ENCODE measurements around the gene ZNF407. TPM values are rescaled to one million over a fixed set of nuclear protein-coding genes. Genes with fewer than 3 reads are reported as not detected.

ZNF407 gene
- total and polyA plus RNA-seq, 2 of the 13 experiments (the other 11 are each of a cell fraction or from before 2014, with no cell fraction given), result 2.3 to 8.7 TPM

DNA sequence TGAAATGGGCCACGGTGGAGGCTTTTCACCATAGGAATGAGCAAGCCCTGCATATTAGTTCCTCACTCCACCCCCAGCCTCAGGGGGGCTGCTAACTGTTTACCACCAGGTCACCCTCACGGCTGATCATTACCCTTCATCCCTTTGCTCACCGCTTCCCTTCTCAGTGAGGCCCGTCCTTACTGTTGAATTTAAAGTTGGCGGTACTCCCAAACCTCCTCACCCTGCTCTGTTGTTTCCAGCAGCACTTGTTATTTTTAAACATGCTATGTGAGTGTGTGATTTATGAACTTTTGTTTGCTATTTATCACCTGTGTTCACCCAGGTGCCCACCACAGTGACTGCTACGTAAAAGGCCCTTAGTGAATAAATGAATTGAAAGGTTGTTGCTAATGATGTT lies 243.6 kb downstream of the ZNF407 start:
- ATAC-seq (no peak), FAIRE-seq (no peak), DNase-seq (ENCODE audit: low spot score) (no peak)
- H3K79me2 ChIP-seq (ENCODE audit: insufficient read depth, low read length), result no peaks in the 10 kb centered on the region
- intact Hi-C loops (cut with micrococcal nuclease; ENCODE audit: unreplicated experiment), result no loop called here
- TF ChIP-seq AKAP8 (CRISPR knock-in tag; IDR thresholded peaks at IDR 0.05) (no peak), JUND (CRISPR knock-in tag; IDR thresholded peaks at IDR 0.05) (no peak)
- TF ChIP-seq, protein P1, sequence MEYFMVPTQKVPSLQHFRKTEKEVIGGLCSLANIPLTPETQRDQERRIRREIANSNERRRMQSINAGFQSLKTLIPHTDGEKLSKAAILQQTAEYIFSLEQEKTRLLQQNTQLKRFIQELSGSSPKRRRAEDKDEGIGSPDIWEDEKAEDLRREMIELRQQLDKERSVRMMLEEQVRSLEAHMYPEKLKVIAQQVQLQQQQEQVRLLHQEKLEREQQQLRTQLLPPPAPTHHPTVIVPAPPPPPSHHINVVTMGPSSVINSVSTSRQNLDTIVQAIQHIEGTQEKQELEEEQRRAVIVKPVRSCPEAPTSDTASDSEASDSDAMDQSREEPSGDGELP (IDR thresholded peaks at IDR 0.05; ENCODE audit: borderline replicate concordance, low read depth), result no peak
- TF ChIP-seq, protein P2, sequence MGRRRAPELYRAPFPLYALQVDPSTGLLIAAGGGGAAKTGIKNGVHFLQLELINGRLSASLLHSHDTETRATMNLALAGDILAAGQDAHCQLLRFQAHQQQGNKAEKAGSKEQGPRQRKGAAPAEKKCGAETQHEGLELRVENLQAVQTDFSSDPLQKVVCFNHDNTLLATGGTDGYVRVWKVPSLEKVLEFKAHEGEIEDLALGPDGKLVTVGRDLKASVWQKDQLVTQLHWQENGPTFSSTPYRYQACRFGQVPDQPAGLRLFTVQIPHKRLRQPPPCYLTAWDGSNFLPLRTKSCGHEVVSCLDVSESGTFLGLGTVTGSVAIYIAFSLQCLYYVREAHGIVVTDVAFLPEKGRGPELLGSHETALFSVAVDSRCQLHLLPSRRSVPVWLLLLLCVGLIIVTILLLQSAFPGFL (CRISPR knock-in tag; IDR thresholded peaks at IDR 0.05), result no peak
- H3K9ac ChIP-seq (ENCODE audit: insufficient read depth, low read depth, low read length), result no peak overlapping the region
- no TSS peak for BruUV-seq (replicated peaks)
- ChIA-PET POLR2A (no interaction called here), CTCF (ENCODE audit: low intra/inter-chr PET ratio, low total read pairs) (no interaction called here)
- H3K27me3 ChIP-seq (ENCODE audit: control insufficient read depth in 1 of 2, insufficient read depth in 2 of 2, low read length in 2 of 2), result no peaks in the 10 kb centered on the region
- no peaks in the 10 kb centered on the region for H3K36me3 ChIP-seq (replicated peaks in 1 of 2; ENCODE audit: control insufficient read depth in 1 of 2, insufficient read depth in 2 of 2, low read length in 2 of 2)
- H3K4me1 ChIP-seq (ENCODE audit: insufficient read depth, low read length), result peaks cover 29% of the 10 kb centered on the region
- H3K4me3 ChIP-seq (replicated peaks in 1 of 3; ENCODE audit: insufficient read depth in 1 of 3, low read depth in 2 of 3, low read length in 3 of 3), result no peak overlapping the region
- no peaks in the 10 kb centered on the region for H4K20me1 ChIP-seq (ENCODE audit: insufficient read depth, low read length)
- no peak overlapping the region for H3K4me2 ChIP-seq (ENCODE audit: low read depth, low read length)
- 95% methylated on average over 6 of the region's 6 CpGs for WGBS (ENCODE audit: low lambda C conversion rate)
- no peaks in the 10 kb centered on the region for H3K9me3 ChIP-seq (ENCODE audit: low read length)
- in situ Hi-C loops (cut with HindIII; ENCODE audit: extremely low pct_ligation_motif_present, low pct_unique_long_range_greater_than_20kb), result no loop called here
- H2AFZ ChIP-seq (ENCODE audit: low read length), result no peak overlapping the region
- no peak overlapping the region for H3K27ac ChIP-seq (ENCODE audit: extremely low read length, insufficient read depth, low read length)

DNA sequence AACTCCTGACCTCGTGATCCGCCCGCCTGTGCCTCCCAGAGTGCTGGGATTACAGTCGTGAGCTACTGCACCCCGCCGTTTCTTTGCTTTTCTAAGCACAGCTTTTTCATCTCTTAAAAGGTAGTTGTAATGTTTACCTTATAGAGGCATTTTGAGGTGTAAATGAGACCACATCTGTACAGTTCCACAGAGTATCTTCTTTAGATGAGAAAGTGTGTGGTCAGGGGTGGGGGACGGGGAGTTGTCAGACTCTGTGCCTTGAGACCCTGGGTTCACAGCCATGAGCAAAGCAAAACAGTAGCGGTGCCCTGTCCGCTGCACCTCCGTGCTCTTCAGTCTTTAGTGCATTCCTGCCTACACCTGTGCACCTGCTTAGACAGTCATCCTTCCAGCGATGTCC lies 251.6 kb downstream of the ZNF407 start:
- intact Hi-C loops (cut with micrococcal nuclease; ENCODE audit: unreplicated experiment) (no loop called here), in situ Hi-C loops (cut with HindIII; ENCODE audit: extremely low pct_ligation_motif_present, low pct_unique_long_range_greater_than_20kb) (no loop called here)
- Histone ChIP-seq H3K79me2 (ENCODE audit: insufficient read depth, low read length) (no peaks in the 10 kb centered on the region), H3K27me3 (ENCODE audit: control insufficient read depth in 1 of 2, insufficient read depth in 2 of 2, low read length in 2 of 2) (no peaks in the 10 kb centered on the region), H3K9ac (ENCODE audit: insufficient read depth, low read depth, low read length) (no peak overlapping the region), H3K9me3 (ENCODE audit: low read length) (no peaks in the 10 kb centered on the region), H3K36me3 (replicated peaks in 1 of 2; ENCODE audit: control insufficient read depth in 1 of 2, insufficient read depth in 2 of 2, low read length in 2 of 2) (no peaks in the 10 kb centered on the region), H3K27ac (ENCODE audit: extremely low read length, insufficient read depth, low read length) (no peak overlapping the region), H4K20me1 (ENCODE audit: insufficient read depth, low read length) (no peaks in the 10 kb centered on the region), H2AFZ (ENCODE audit: low read length) (no peak overlapping the region), H3K4me2 (ENCODE audit: low read depth, low read length) (no peak overlapping the region), H3K4me1 (ENCODE audit: insufficient read depth, low read length) (no peaks in the 10 kb centered on the region), H3K4me3 (replicated peaks in 1 of 3; ENCODE audit: insufficient read depth in 1 of 3, low read depth in 2 of 3, low read length in 3 of 3) (no peak overlapping the region)
- DNase-seq (ENCODE audit: low spot score) (no peak), ATAC-seq (no peak), FAIRE-seq (no peak)
- POLR2A ChIA-PET, result no interaction called here
- WGBS (ENCODE audit: low lambda C conversion rate), result 98% methylated on average over 11 of the region's 11 CpGs
- BruUV-seq (replicated peaks), result no TSS peak
- CTCF ChIA-PET (ENCODE audit: low intra/inter-chr PET ratio, low total read pairs), result no interaction called here
- TF ChIP-seq FOXK1 (CRISPR knock-in tag; IDR thresholded peaks at IDR 0.05; ENCODE audit: borderline replicate concordance, low read depth) (no peak), ZNF335 (CRISPR knock-in tag; IDR thresholded peaks at IDR 0.05) (no peak), EEA1 (CRISPR knock-in tag; IDR thresholded peaks at IDR 0.05; ENCODE audit: borderline replicate concordance) (no peak), ZNF878 (CRISPR knock-in tag; IDR thresholded peaks at IDR 0.05) (no peak), ZMAT3 (CRISPR knock-in tag; conservative IDR thresholded peaks at IDR 0.05) (no peak), KDM5A (IDR thresholded peaks at IDR 0.05; ENCODE audit: borderline replicate concordance, low read length) (no peak)
- TF ChIP-seq, protein P3, sequence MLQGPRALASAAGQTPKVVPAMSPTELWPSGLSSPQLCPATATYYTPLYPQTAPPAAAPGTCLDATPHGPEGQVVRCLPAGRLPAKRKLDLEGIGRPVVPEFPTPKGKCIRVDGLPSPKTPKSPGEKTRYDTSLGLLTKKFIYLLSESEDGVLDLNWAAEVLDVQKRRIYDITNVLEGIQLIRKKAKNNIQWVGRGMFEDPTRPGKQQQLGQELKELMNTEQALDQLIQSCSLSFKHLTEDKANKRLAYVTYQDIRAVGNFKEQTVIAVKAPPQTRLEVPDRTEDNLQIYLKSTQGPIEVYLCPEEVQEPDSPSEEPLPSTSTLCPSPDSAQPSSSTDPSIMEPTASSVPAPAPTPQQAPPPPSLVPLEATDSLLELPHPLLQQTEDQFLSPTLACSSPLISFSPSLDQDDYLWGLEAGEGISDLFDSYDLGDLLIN (CRISPR knock-in tag; IDR thresholded peaks at IDR 0.05; ENCODE audit: borderline replicate concordance), result no peak
